Smooth muscle cell (in vitro differentiated cells): Measurements from ENCODE around the gene CCDC102A. TPM values are rescaled to one million over a fixed set of nuclear protein-coding genes. Genes with fewer than 3 reads are reported as not detected.

ENCODE experiments used
- DNase-seq: peaks from one replicate; lab custom pipeline; 2025; ENCODE audit not compliant: unreplicated experiment; lab: John Stamatoyannopoulos, UW
- H2AFZ ChIP-seq: fragments of 200-600 bp; sonication (generic); 2 replicates; pipeline ENCODE4 v1.6.0; 2016; ENCODE audit warnings: antibody characterized with exemption, low read depth, mild to moderate bottlenecking
- H3F3A ChIP-seq: fragments of 200-600 bp; sonication (generic); 2 replicates; pipeline ENCODE4 v1.6.0; 2017; ENCODE audit warnings: antibody characterized with exemption, low read depth
- H3K27ac ChIP-seq: fragments of 200-600 bp; sonication (generic); 2 replicates; pipeline ENCODE4 v1.5.1; 2016; ENCODE audit warnings: low read depth, mild to moderate bottlenecking
- H3K27me3 ChIP-seq: fragments of 200-600 bp; sonication (generic); 2 replicates; pipeline ENCODE4 v1.6.1; 2016; ENCODE audit warnings: low read depth, mild to moderate bottlenecking
- H3K36me3 ChIP-seq: fragments of 200-600 bp; sonication (generic); 2 replicates; pipeline ENCODE4 v1.5.1; 2016; ENCODE audit warnings: low read depth
- H3K4me1 ChIP-seq: fragments of 200-600 bp; sonication (generic); 2 replicates; pipeline ENCODE4 v1.5.1; 2016; ENCODE audit warnings: low read depth
- H3K4me2 ChIP-seq: fragments of 200-600 bp; sonication (generic); 2 replicates; pipeline ENCODE4 v1.6.0; 2016; ENCODE audit warnings: mild to moderate bottlenecking
- H3K4me3 ChIP-seq: fragments of 200-600 bp; sonication (generic); 2 replicates; pipeline ENCODE4 v1.5.1; 2016; ENCODE audit warnings: mild to moderate bottlenecking
- H3K79me2 ChIP-seq: fragments of 200-600 bp; sonication (generic); 2 replicates; pipeline ENCODE4 v1.6.0; 2016; ENCODE audit warnings: low read depth, mild to moderate bottlenecking
- H3K9ac ChIP-seq: fragments of 200-600 bp; sonication (generic); 2 replicates; pipeline ENCODE4 v1.6.0; 2016; ENCODE audit warnings: low read depth
- H3K9me3 ChIP-seq: fragments of 200-600 bp; sonication (generic); replicated peaks from 2 replicates; pipeline ENCODE4 v1.5.1; 2016; ENCODE audit warnings: low read depth
- H4K20me1 ChIP-seq: fragments of 200-600 bp; sonication (generic); 2 replicates; pipeline ENCODE4 v1.6.0; 2016; ENCODE audit warnings: low read depth
- CTCF ChIP-seq: fragments of 200-600 bp; sonication (generic); IDR thresholded peaks from 2 replicates; pipeline ENCODE4 v1.5.1; 2017; ENCODE audit warnings: borderline replicate concordance, mild to moderate bottlenecking, antibody characterized with exemption; ENCODE audit not compliant: insufficient read depth, poor library complexity, severe bottlenecking
- WGBS: methylation state at CpG from one replicate; pipeline ENCODE4 v1.1.7; 2016; ENCODE audit warnings: low lambda C conversion rate; 5-methylcytosine and 5-hydroxymethylcytosine counted together
- polyA plus RNA-seq: library from polyadenylated mRNA; unstranded; fragments of >200 nt; fragmentation: Nextera tagmentation; extraction: Ambion mirVana; gene quantifications from 2 replicates; pipeline ENCODE4 v1.2.1, GENCODE V29; 2016
- total RNA-seq: library from RNA; depleted of rRNA; stranded (reverse); fragments of >200 nt; gene quantifications from 2 replicates; pipeline ENCODE4 v1.2.3, GENCODE V29; 2014

The CCDC102A gene
- total and polyA plus RNA-seq, 2 experiments from 2014 or later: 10.8 to 25.3 TPM

DNA sequence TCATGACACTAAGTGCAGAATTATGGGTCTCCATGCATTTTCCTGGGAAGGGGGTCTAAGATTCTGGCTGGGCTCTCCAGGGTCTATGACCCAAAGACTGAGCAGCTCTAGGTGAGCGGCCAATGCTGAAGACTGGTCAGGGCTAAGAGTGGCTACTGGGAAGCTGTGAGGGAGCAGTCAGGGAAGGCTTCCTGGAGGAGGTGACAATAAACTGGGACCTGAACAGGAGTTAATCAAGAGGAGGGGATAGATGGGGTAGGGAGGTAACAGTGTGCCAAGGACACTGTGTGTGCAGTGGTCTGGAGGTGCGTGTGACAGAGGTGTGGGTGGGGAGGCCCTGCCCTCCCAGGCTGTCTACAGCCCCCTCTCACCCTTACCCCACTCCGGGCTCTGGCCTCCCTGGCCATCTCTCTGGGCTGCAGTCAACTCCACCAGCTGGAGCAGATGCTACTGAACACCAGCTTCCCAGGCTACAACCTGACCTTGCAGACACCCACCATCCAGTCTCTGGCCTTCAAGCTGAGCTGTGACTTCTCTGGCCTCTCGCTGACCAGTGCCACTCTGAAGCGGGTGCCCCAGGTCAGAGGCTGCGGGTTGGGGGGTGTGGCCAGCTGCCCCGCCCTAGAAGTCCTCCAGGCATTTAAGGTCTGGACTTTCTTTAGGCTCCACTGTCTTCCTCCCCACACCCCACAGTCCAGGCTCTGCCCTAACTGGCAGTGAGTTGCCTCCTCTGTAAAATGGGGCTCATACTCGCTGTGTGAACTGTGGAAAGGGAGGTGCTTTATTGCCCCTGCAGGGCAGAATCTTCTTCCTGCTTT, 26.5 kb upstream of the CCDC102A start:
- Histone ChIP-seq H3K79me2 (no peaks in the 10 kb centered on the region), H3K36me3 (no peaks in the 10 kb centered on the region), H3K4me2 (no peak overlapping the region), H3K27ac (no peak overlapping the region), H3K4me1 (no peaks in the 10 kb centered on the region), H3K9me3 (no peaks in the 10 kb centered on the region), H2AFZ (no peak overlapping the region), H3F3A (no peaks in the 10 kb centered on the region), H3K9ac (no peak overlapping the region), H3K4me3 (no peak overlapping the region), H4K20me1 (no peaks in the 10 kb centered on the region), H3K27me3 (no peaks in the 10 kb centered on the region)
- DNase-seq: no peak
- 88% methylated on average over 8 of the region's 8 CpGs for WGBS
- no peak for TF ChIP-seq CTCF

DNA sequence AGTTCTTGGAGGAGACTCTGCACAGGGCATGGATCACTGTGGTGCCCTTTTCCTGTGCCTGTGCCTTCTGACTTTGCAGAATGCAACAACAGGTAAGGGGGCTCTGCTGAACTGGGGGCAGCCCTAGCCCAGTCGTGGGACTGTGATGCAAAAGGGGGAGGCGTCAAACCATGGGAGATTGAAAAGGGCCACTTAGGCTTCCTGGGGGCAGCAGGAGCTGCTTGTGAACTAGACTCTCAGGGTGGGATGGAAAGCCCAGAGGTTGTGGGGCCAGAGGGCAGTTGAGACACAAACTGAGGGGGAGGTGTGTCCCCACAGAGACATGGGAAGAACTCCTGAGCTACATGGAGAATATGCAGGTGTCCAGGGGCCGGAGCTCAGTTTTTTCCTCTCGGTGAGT, 25.7 kb upstream of the CCDC102A start:
- H3K36me3 ChIP-seq: no peaks in the 10 kb centered on the region
- no peak overlapping the region for H2AFZ ChIP-seq
- no peaks in the 10 kb centered on the region for H3F3A ChIP-seq
- H3K4me1 ChIP-seq: no peaks in the 10 kb centered on the region
- no peak overlapping the region for H3K4me3 ChIP-seq
- TF ChIP-seq CTCF: no peak
- no peak overlapping the region for H3K4me2 ChIP-seq
- H4K20me1 ChIP-seq: no peaks in the 10 kb centered on the region
- no peaks in the 10 kb centered on the region for H3K79me2 ChIP-seq
- no peaks in the 10 kb centered on the region for H3K27me3 ChIP-seq
- H3K9me3 ChIP-seq: no peaks in the 10 kb centered on the region
- WGBS: 91% methylated on average over 4 of the region's 4 CpGs
- DNase-seq: no peak
- no peak overlapping the region for H3K27ac ChIP-seq
- H3K9ac ChIP-seq: no peak overlapping the region

DNA sequence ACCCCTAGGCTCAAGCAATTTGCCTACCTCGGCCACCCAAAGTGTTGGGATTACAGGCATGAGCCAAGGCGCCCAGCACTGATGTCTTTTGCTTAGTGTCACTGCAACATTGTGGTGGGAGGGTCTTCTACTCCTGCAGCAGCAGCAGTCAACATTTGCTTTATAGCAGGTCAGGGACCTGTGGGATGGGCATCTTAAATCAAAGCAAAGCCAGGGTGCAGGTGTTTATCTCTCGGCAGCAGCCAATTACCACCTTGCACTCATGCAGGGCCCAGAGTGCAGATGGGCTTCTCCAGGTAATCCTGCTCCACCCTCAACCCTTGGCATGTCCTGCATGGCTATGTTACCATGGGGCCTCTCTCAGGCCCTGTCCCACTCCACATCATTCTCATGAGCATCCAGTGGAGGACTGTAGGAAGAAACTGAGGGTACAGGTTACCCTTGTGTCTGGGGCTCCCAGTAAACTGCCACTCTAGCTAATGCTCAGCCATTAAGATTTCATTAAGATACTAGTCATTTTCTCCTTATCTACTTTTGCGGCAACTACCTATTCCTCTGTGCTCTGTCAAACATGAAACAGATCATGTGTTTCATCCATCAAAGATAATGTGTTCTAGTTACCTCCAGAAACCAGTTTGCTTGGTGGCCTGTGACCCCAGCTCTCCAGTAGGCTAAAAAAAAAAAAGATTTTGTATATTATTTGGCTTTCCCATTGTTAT, 22.9 kb upstream of the CCDC102A start:
- H3K4me1 ChIP-seq: no peaks in the 10 kb centered on the region
- no peaks in the 10 kb centered on the region for H3F3A ChIP-seq
- WGBS: 87% methylated on average over 4 of the region's 4 CpGs
- no peak overlapping the region for H3K4me3 ChIP-seq
- H2AFZ ChIP-seq: no peak overlapping the region
- H3K9ac ChIP-seq: no peak overlapping the region
- no peak for TF ChIP-seq CTCF
- no peaks in the 10 kb centered on the region for H3K9me3 ChIP-seq
- DNase-seq: no peak
- no peaks in the 10 kb centered on the region for H3K36me3 ChIP-seq
- no peak overlapping the region for H3K4me2 ChIP-seq
- no peaks in the 10 kb centered on the region for H4K20me1 ChIP-seq
- no peaks in the 10 kb centered on the region for H3K79me2 ChIP-seq
- H3K27ac ChIP-seq: no peak overlapping the region
- H3K27me3 ChIP-seq: no peaks in the 10 kb centered on the region
